ENCODE results near the gene SAMSN1. TPM values are rescaled to one million over a fixed set of nuclear protein-coding genes. Genes with fewer than 3 reads are reported as not detected.

Gene SAMSN1
- total RNA-seq, 1 experiment from 2014 or later: 0.44 TPM

- no TSS peak for BruUV-seq (replicated peaks)
- Histone ChIP-seq H3K36me3 (ENCODE audit: control insufficient read depth, insufficient read depth, low read length) (no peaks in the 10 kb centered on the region), H3K4me1 (ENCODE audit: control insufficient read depth, insufficient read depth, low read length) (no peaks in the 10 kb centered on the region), H3K27me3 (ENCODE audit: control insufficient read depth, insufficient read depth, low read length) (no peaks in the 10 kb centered on the region), H3K9me3 (ENCODE audit: control insufficient read depth, insufficient read depth, low read depth, low read length) (no peaks in the 10 kb centered on the region), H3K4me3 (ENCODE audit: low read depth in 2 of 2, low read length in 2 of 2) (no peak overlapping the region), H3K27ac (ENCODE audit: low read length) (no peak overlapping the region)
- in situ Hi-C loops (cut with HindIII; ENCODE audit: low pct_unique_long_range_greater_than_20kb, low sequenced_read_pairs) (no loop called here), intact Hi-C loops (cut with micrococcal nuclease; ENCODE audit: unreplicated experiment) (no loop called here)
- ChIA-PET POLR2A (no interaction called here), CTCF (no interaction called here)
- TF ChIP-seq POLR2AphosphoS5 (IDR thresholded peaks at IDR 0.05; ENCODE audit: low read depth, low read length) (no peak), CTCF (IDR thresholded peaks at IDR 0.05) (no peak), REST (IDR thresholded peaks at IDR 0.05; ENCODE audit: insufficient read depth in 1 of 2, low read depth in 2 of 2, low read length in 1 of 2) (no peak), TCF7L2 (IDR thresholded peaks at IDR 0.05; ENCODE audit: low read depth, low read length) (no peak), SIN3A (IDR thresholded peaks at IDR 0.05; ENCODE audit: borderline replicate concordance, insufficient read depth, low read depth, low read length) (no peak)
- ATAC-seq (no peak), DNase-seq (ENCODE audit: low read depth, low spot score) (no peak)
Measured at GRCh38 chr21:14550135-14550534, 4.0 kb upstream of the SAMSN1 start.

GRCh38 chr21:14548779-14549178 lies 2.7 kb upstream of the SAMSN1 start:
- CTCF ChIA-PET: no interaction called here
- BruUV-seq (replicated peaks): no TSS peak
- POLR2A ChIA-PET: no interaction called here

More at GRCh38 chr21:14548779-14549178, 2.7 kb upstream of the SAMSN1 start:
- Histone ChIP-seq H3K9me3 (ENCODE audit: control insufficient read depth, insufficient read depth, low read depth, low read length) (no peaks in the 10 kb centered on the region), H3K27ac (ENCODE audit: low read length) (no peak overlapping the region), H3K27me3 (ENCODE audit: control insufficient read depth, insufficient read depth, low read length) (no peaks in the 10 kb centered on the region), H3K4me1 (ENCODE audit: control insufficient read depth, insufficient read depth, low read length) (no peaks in the 10 kb centered on the region), H3K36me3 (ENCODE audit: control insufficient read depth, insufficient read depth, low read length) (no peaks in the 10 kb centered on the region), H3K4me3 (ENCODE audit: low read depth in 2 of 2, low read length in 2 of 2) (no peak overlapping the region)
- TF ChIP-seq POLR2AphosphoS5 (IDR thresholded peaks at IDR 0.05; ENCODE audit: low read depth, low read length) (no peak), REST (IDR thresholded peaks at IDR 0.05; ENCODE audit: insufficient read depth in 1 of 2, low read depth in 2 of 2, low read length in 1 of 2) (no peak), SIN3A (IDR thresholded peaks at IDR 0.05; ENCODE audit: borderline replicate concordance, insufficient read depth, low read depth, low read length) (no peak), CTCF (IDR thresholded peaks at IDR 0.05) (no peak)
- ATAC-seq (no peak), DNase-seq (ENCODE audit: low read depth, low spot score) (no peak)
- in situ Hi-C loops (cut with HindIII; ENCODE audit: low pct_unique_long_range_greater_than_20kb, low sequenced_read_pairs): no loop called here
- intact Hi-C loops (cut with micrococcal nuclease; ENCODE audit: unreplicated experiment): no loop called here

All from Panc1 (cell line).